ENCODE measurements around the gene FRAS1. TPM values are rescaled to one million over a fixed set of nuclear protein-coding genes. Genes with fewer than 3 reads are reported as not detected.

The FRAS1 gene
- total and polyA plus RNA-seq, 2 donors (not counting 1 experiment from before 2014, with no cell fraction given), result 0.03 to 0.12 TPM

DNA sequence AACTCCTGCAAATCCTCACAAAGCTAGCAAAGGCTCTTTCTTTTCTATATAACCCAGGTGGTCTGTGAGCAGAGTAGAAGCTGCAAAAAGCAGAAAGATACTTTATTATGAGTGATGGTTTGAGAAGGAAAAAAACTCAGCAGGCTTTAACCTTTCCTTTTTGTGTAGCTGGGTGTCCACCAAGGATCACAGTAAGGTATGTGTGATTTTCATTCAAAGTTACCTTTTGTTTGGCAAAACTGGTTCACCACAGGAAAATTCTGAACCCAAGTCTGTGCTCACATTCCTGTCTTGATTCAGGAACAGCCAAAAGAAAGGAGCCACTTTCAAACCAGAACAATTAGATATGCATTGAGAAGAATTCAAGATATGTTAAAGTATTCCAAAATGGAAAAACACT is 35.7 kb downstream of the FRAS1 start:
- Histone ChIP-seq H3K36me3 (replicated peaks in 1 of 2; ENCODE audit: control extremely low read depth in 1 of 2, control insufficient read depth in 1 of 2, extremely low read depth in 1 of 2, insufficient read depth in 2 of 2, low read length in 1 of 2) (no peaks in the 10 kb centered on the region), H3K9me3 (ENCODE audit: control extremely low read depth in 1 of 3, control insufficient read depth in 2 of 3, insufficient read depth in 1 of 3, low read length in 2 of 3) (peaks cover 0 to 6% (median 0%) of the 10 kb centered on the region in 3 donors), H3K79me2 (ENCODE audit: control insufficient read depth, insufficient read depth, low read length) (no peaks in the 10 kb centered on the region), H3K27me3 (replicated peaks in 1 of 4; ENCODE audit: control extremely low read depth in 1 of 4, control insufficient read depth in 3 of 4, insufficient read depth in 4 of 4, low read length in 3 of 4) (no peaks in the 10 kb centered on the region), H4K20me1 (ENCODE audit: control insufficient read depth, insufficient read depth, low read length, poor library complexity, severe bottlenecking) (no peaks in the 10 kb centered on the region), H3K4me1 (ENCODE audit: control insufficient read depth in 2 of 2, insufficient read depth in 2 of 2, low read length in 2 of 2) (no peaks in the 10 kb centered on the region), H3K4me3 (ENCODE audit: control extremely low read depth in 1 of 5, extremely low read depth in 1 of 5, insufficient read depth in 1 of 5, low read depth in 2 of 5, low read length in 4 of 5) (no peak overlapping the region), H2AFZ (ENCODE audit: insufficient read depth, low read depth, low read length, poor library complexity, severe bottlenecking) (no peak overlapping the region), H3K27ac (ENCODE audit: low read length in 2 of 2) (no peak overlapping the region), H3K9ac (ENCODE audit: low read length) (no peak overlapping the region), H3K4me2 (replicated peaks; ENCODE audit: low read depth, low read length, poor library complexity, severe bottlenecking) (no peak overlapping the region)
- no peak overlapping the region for H3K4me3 Mint-ChIP-seq
- peaks cover 5% of the 10 kb centered on the region for H3K27me3 Mint-ChIP-seq
- peaks cover 3% of the 10 kb centered on the region for H3K9me3 Mint-ChIP-seq (ENCODE audit: insufficient read depth)
- DNase-seq, result no peak
- no peak overlapping the region for H3K27ac Mint-ChIP-seq
- CTCF ChIA-PET, result no interaction called here
- H3K4me1 Mint-ChIP-seq, result no peaks in the 10 kb centered on the region
- ATAC-seq (ENCODE audit: low read depth), result no peak
- intact Hi-C loops (cut with micrococcal nuclease), result no loop called here
- no peak for TF ChIP-seq EZH2 (IDR thresholded peaks at IDR 0.05; ENCODE audit: borderline replicate concordance, insufficient read depth, low read depth, low read length, poor library complexity, severe bottlenecking)
- TF ChIP-seq, protein P1, sequence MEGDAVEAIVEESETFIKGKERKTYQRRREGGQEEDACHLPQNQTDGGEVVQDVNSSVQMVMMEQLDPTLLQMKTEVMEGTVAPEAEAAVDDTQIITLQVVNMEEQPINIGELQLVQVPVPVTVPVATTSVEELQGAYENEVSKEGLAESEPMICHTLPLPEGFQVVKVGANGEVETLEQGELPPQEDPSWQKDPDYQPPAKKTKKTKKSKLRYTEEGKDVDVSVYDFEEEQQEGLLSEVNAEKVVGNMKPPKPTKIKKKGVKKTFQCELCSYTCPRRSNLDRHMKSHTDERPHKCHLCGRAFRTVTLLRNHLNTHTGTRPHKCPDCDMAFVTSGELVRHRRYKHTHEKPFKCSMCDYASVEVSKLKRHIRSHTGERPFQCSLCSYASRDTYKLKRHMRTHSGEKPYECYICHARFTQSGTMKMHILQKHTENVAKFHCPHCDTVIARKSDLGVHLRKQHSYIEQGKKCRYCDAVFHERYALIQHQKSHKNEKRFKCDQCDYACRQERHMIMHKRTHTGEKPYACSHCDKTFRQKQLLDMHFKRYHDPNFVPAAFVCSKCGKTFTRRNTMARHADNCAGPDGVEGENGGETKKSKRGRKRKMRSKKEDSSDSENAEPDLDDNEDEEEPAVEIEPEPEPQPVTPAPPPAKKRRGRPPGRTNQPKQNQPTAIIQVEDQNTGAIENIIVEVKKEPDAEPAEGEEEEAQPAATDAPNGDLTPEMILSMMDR (IDR thresholded peaks at IDR 0.05), result no peak
- POLR2A ChIA-PET, result no interaction called here

DNA sequence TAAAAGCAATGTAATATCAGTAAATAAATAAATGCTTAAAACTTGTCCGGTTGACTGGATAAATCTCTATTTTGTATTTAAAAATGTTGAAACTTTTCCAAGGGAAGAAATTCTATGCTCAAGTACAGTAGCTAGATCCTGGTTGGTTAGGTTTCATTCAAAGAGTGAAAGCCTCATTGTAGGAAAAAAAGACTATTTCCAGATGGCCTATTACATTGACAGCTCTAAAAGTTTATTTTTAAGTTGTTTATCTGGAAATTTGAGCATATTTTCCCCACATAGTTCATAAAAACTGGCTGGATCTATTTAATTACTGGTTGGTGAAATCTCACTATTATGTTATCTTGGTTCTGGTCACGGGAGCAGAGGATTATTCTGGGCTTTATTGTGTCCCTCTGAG is 38.0 kb downstream of the FRAS1 start:
- Mint-ChIP-seq H3K27ac (no peak overlapping the region), H3K4me3 (no peak overlapping the region), H3K4me1 (no peaks in the 10 kb centered on the region), H3K9me3 (ENCODE audit: insufficient read depth) (peaks cover 3% of the 10 kb centered on the region), H3K27me3 (peaks cover 5% of the 10 kb centered on the region)
- Histone ChIP-seq H3K9me3 (ENCODE audit: control extremely low read depth in 1 of 3, control insufficient read depth in 2 of 3, insufficient read depth in 1 of 3, low read length in 2 of 3) (peaks cover 0 to 6% (median 0%) of the 10 kb centered on the region in 3 donors), H3K9ac (ENCODE audit: low read length) (no peak overlapping the region), H2AFZ (ENCODE audit: insufficient read depth, low read depth, low read length, poor library complexity, severe bottlenecking) (no peak overlapping the region), H3K27me3 (replicated peaks in 1 of 4; ENCODE audit: control extremely low read depth in 1 of 4, control insufficient read depth in 3 of 4, insufficient read depth in 4 of 4, low read length in 3 of 4) (no peaks in the 10 kb centered on the region), H3K4me3 (ENCODE audit: control extremely low read depth in 1 of 5, extremely low read depth in 1 of 5, insufficient read depth in 1 of 5, low read depth in 2 of 5, low read length in 4 of 5) (no peak overlapping the region), H3K79me2 (ENCODE audit: control insufficient read depth, insufficient read depth, low read length) (no peaks in the 10 kb centered on the region), H3K4me1 (ENCODE audit: control insufficient read depth in 2 of 2, insufficient read depth in 2 of 2, low read length in 2 of 2) (no peaks in the 10 kb centered on the region), H3K4me2 (replicated peaks; ENCODE audit: low read depth, low read length, poor library complexity, severe bottlenecking) (no peak overlapping the region), H3K27ac (ENCODE audit: low read length in 2 of 2) (no peak overlapping the region), H3K36me3 (replicated peaks in 1 of 2; ENCODE audit: control extremely low read depth in 1 of 2, control insufficient read depth in 1 of 2, extremely low read depth in 1 of 2, insufficient read depth in 2 of 2, low read length in 1 of 2) (no peaks in the 10 kb centered on the region), H4K20me1 (ENCODE audit: control insufficient read depth, insufficient read depth, low read length, poor library complexity, severe bottlenecking) (no peaks in the 10 kb centered on the region)
- TF ChIP-seq EZH2 (IDR thresholded peaks at IDR 0.05; ENCODE audit: borderline replicate concordance, insufficient read depth, low read depth, low read length, poor library complexity, severe bottlenecking), result no peak
- TF ChIP-seq, protein P1 (IDR thresholded peaks at IDR 0.05), result no peak
- ATAC-seq (ENCODE audit: low read depth) (no peak), DNase-seq (no peak)
- WGBS (ENCODE audit: insufficient coverage), result 86% methylated on average over 1 of the region's 2 CpGs
- CTCF ChIA-PET, result no interaction called here
- POLR2A ChIA-PET, result no interaction called here
- intact Hi-C loops (cut with micrococcal nuclease), result no loop called here
